HG02973 (cell line): ENCODE data around the gene KIAA0930.
"Not testable (repeated sequence)": the region's sequence is repeated elsewhere in the genome, so short reads cannot be mapped to it uniquely, and the experiment has no call there.

Source experiments
- ATAC-seq: cut with Tn5 transposase; IDR thresholded peaks from one replicate; pipeline ENCODE4 v1.9.1; 2021; ENCODE audit warnings: moderate library complexity; ENCODE audit not compliant: unreplicated experiment

Gene KIAA0930

GRCh38 chr22:45263463-45264269 is 23.0 kb upstream of the KIAA0930 start:
- ATAC-seq = peak; percentile 79

GRCh38 chr22:45262931-45263462 is 22.3 kb upstream of the KIAA0930 start:
- ATAC-seq = peak; percentile 26

DNA sequence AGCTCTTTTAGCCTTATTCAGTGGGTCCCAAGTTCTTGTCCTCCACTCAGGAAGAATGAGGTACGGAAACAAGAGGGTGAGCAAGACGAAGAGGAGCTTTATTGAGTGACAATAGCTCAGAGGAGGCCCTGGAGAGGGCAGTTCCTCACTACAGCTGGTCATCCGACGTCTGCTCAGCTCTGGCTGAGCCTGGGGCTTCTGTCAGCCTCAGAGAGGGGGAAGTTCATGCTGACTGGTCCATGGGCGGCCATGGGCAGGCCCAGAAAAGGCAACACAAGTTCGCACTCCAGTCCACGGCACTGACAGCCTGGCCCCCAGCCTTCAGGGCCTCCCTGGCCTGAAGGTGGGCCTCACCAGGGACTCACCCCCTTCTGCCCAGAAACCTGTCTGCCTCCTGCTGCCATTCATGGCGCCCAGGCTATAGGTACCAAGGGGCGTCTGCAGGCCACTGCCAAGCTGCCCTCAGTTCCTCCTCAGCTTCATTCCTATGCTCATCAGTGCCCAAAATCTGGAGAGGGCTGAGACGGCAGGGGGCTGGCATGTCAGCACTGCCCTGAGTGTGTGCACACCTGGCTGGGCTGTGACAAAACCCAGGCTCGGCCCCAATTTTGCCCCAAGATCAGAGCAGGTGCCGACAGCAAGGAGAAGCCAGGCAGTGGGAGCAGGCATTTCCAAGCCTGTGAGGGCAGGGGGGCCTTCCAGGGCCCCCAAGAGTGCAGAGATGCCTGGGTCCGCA is 21.7 kb upstream of the KIAA0930 start:
- no peak for ATAC-seq

GRCh38 chr22:45261407-45262088 is 20.9 kb upstream of the KIAA0930 start:
- no peak for ATAC-seq

DNA sequence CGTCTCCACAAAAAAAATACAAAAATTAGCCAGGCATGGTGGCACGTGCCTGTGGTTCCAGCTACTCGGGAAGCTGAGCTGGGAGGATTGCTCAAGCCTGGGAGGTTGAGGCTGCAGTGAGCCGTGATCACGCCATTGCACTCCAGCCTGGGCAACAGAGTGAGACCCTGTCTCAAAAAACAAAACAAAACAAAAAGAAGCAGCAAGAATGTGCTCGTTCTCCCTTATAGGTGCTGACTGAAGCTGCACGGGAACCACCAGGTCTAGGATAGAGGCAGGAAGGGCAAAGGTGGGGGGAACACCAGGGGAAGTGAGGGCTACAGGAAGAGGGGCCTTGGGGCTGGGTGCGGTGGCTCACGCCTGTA is 19.7 kb upstream of the KIAA0930 start:
- ATAC-seq = not testable (repeated sequence)

- no peak for ATAC-seq
Measured at GRCh38 chr22:45259754-45260394, 19.2 kb upstream of the KIAA0930 start.

DNA sequence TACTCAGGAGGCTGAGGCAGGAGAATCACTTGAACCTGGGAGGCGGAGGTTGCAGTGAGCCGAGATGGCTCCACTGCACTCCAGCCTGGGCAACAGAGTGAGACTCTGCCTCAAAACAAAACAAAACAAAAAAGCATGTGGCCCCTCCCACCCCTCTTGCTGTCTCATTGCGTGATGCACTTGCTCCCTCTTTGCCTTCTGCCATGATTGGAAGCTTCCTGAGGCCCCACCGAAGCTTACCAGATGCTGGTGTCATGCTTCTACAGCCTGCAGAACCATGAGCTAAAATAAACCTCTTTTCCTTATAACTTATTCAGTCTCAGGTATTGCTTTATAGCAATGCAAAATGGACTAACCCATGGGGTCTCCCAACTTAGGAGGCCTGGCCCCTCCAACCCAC is 17.2 kb upstream of the KIAA0930 start:
- ATAC-seq = not testable (repeated sequence)

GRCh38 chr22:45254789-45255278 is 14.1 kb upstream of the KIAA0930 start:
- ATAC-seq = no peak

- no peak for ATAC-seq
Measured at GRCh38 chr22:45254388-45254787, 13.7 kb upstream of the KIAA0930 start.

DNA sequence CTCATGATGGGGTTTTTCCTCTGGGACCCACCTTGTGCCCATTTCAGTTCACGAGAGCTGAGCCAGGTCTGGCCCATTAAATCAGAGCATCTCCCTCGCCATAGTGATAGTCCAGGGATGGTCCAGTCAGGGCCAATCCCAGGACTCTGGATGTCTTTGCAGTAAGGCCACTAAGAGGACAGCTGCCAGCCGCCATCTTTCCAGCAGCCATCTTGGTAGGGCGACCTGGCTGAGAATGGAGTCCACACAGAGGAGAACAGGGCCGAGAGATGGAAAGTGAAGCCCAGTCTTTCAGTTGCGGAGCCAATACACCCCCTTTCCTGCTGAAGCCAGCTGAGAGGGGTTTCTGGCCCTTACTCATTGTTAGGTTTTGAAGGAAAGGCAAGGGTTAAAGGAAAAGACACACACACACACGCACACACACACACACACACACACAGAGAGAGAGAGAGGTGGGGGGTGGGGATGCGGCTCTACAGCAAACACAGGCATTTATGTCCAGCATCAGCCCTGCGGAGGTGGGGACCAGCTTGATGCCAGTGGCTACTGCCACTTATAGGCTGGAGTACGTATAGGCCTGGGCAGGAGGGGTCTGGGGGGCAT is 12.4 kb upstream of the KIAA0930 start:
- no peak for ATAC-seq

- ATAC-seq = no peak
Measured at GRCh38 chr22:45251825-45252224, 11.1 kb upstream of the KIAA0930 start.

- ATAC-seq = peak; percentile 71
Measured at GRCh38 chr22:45248832-45249561, 8.3 kb upstream of the KIAA0930 start.

GRCh38 chr22:45246060-45246985 is 5.6 kb upstream of the KIAA0930 start:
- ATAC-seq = no peak

DNA sequence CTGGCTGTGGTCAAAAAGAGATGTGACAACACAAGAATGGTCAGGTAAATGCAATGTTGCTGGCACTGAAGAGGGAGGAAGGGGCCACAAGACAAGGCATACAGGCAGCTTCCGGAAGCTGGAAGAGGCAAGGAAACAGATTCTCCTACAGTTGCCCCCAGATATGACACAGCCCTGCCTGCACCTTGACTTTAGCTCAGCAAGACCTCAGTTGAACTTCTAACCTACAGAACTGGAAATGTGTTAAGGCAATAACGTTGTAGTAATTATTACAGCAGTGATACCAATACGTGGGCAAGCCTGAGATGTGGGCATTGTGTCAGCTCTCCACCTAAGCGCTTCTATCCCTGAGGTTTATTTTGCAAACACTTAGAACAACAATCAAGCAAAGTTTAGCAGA is 4.2 kb upstream of the KIAA0930 start:
- ATAC-seq = no peak

GRCh38 chr22:45242778-45243191 is 2.1 kb upstream of the KIAA0930 start:
- ATAC-seq = no peak

DNA sequence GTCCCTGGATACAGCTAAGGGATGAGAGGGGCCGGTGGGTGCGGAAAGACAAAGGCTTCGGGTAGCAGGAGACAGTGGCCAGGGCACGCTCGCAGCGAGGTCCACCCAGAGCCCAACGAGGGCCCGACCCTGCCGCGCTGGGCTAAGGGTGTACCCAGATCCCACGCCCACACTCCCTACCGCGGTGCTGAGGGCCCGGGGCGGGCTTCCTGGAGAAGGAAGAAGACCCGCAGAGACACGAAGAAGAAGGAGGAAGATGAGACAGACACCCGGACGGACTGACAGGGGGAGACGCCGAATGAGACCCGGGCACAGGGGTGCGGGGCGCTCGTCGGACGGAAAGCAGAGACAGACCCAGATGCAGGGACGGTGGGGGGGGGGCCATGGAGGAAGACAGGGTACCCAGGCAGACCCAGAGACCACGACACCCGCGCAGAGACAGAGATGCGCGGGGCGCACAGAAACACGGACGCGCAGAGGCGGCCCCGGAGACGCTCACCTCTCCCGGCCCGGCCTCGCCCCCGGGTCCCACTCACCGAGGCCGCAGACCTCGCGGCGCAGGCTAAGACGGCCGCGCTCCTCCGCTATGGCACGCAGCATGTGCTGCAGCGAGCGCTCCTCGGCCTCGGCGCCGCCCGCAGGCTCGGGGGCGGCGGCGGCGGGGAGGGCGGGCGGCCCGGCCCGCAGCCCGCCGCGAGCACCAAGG is 437 bp downstream of the KIAA0930 start:
- ATAC-seq = no peak

- no peak for ATAC-seq
Measured at GRCh38 chr22:45239681-45240051, 1.0 kb downstream of the KIAA0930 start.
